IMR-90 (cell line): ENCODE results near the gene ZNF2.

Experiments used
- CTCF ChIP-seq: conservative IDR thresholded peaks from 2 replicates; pipeline ENCODE4 v1.5.1; 2012; ENCODE audit warnings: mild to moderate bottlenecking, low read depth, low read length, improper control_type of control experiment
- RFX5 ChIP-seq: IDR thresholded peaks from 2 replicates; pipeline ENCODE4 v1.8.0; 2012; ENCODE audit warnings: low read depth, mild to moderate bottlenecking, low read length, moderate library complexity
- SMC3 ChIP-seq: fragments of 150-350 bp; IDR thresholded peaks from 2 replicates; pipeline ENCODE4 v1.6.1; 2016; ENCODE audit warnings: low read depth, mild to moderate bottlenecking, antibody characterized with exemption, low read length, moderate library complexity

GRCh38 chr2:95165371-95166064 is at the start of gene ZNF2:
- TF ChIP-seq RFX5 (no peak), SMC3 (no peak), CTCF (no peak)
